B cell (primary cell): ENCODE data around the gene MAP3K6. TPM values are rescaled to one million over a fixed set of nuclear protein-coding genes. Genes with fewer than 3 reads are reported as not detected.

Source experiments
- ATAC-seq: fragments of 200-7000 bp; cut with Tn5 transposase; one replicate; pipeline ENCODE4 v1.10.0; 2021; ENCODE audit warnings: low read depth, mild to moderate bottlenecking, moderate number of reproducible peaks, moderate library complexity
- CTCF ChIA-PET: fragments of 350-600 bp; sonication (Branson Sonifier 250); formaldehyde crosslinking; loops from one replicate; lab custom pipeline; 2021; ENCODE audit warnings: antibody characterized with exemption, inconsistent platforms; lab: Charles Lee
- POLR2A ChIA-PET: fragments of 350-600 bp; sonication (Branson Sonifier 250); formaldehyde crosslinking; loops from one replicate; lab custom pipeline; 2021; ENCODE audit warnings: antibody characterized with exemption; lab: Charles Lee
- DNase-seq: peaks from one replicate; pipeline ENCODE4 v3.0.0; 2013
- H2AFZ ChIP-seq: 2 replicates; pipeline ENCODE4 v1.6.1; 2012; ENCODE audit warnings: mild to moderate bottlenecking, low read depth, low read length; ENCODE audit not compliant: insufficient read depth, poor library complexity, severe bottlenecking
- H3K27ac ChIP-seq, 2 donors: 1 replicate in 1 of 2; 2 replicates in 1 of 2; pipeline ENCODE4 v1.5.1; 2012 to 2013; ENCODE audit warnings: low read length in 2 of 2, mild to moderate bottlenecking in 2 of 2, moderate library complexity in 1 of 2
- H3K27me3 ChIP-seq, 4 experiments: fragments of 200-600 bp in 1 of 4; sonication (generic) in 1 of 4; replicated peaks in 1 of 4; 1 replicate in 2 of 4; 2 replicates in 2 of 4; pipeline versions ENCODE4 v1.6.1 to v1.7.0; 2013 to 2016; ENCODE audit warnings: low read length in 3 of 4, mild to moderate bottlenecking in 2 of 4, mixed read lengths in 1 of 4, moderate library complexity in 1 of 4; ENCODE audit not compliant: insufficient read depth in 4 of 4, control insufficient read depth in 3 of 4; ENCODE audit errors: control extremely low read depth in 1 of 4
- H3K36me3 ChIP-seq, 2 experiments: replicated peaks in 1 of 2; 1 replicate in 1 of 2; 2 replicates in 1 of 2; pipeline versions ENCODE4 v1.6.1 to v1.7.1; 2013; ENCODE audit warnings: low read length in 1 of 2; ENCODE audit not compliant: insufficient read depth in 2 of 2, control insufficient read depth in 1 of 2; ENCODE audit errors: control extremely low read depth in 1 of 2, extremely low read depth in 1 of 2
- H3K4me1 ChIP-seq, 2 donors: fragments of 200-600 bp in 1 of 2; sonication (generic) in 1 of 2; 1 replicate in 1 of 2; 2 replicates in 1 of 2; pipeline versions ENCODE4 v1.5.1 to v1.6.1; 2013 to 2017; ENCODE audit warnings: low read length in 2 of 2; ENCODE audit not compliant: control insufficient read depth in 2 of 2, insufficient read depth in 2 of 2
- H3K4me2 ChIP-seq: replicated peaks from 2 replicates; pipeline ENCODE3; 2012; ENCODE audit warnings: mild to moderate bottlenecking, low read depth, low read length; ENCODE audit not compliant: poor library complexity, severe bottlenecking
- H3K4me3 ChIP-seq, 5 experiments: fragments of 200-600 bp in 1 of 5; sonication (generic) in 1 of 5; 1 replicate in 3 of 5; 2 replicates in 2 of 5; pipeline versions ENCODE4 v1.5.1 to v1.7.0; 2011 to 2016; ENCODE audit warnings: low read length in 4 of 5, mild to moderate bottlenecking in 4 of 5, low read depth in 2 of 5, control low read depth in 1 of 5, moderate library complexity in 1 of 5; ENCODE audit not compliant: insufficient read depth in 1 of 5; ENCODE audit errors: control extremely low read depth in 1 of 5, extremely low read depth in 1 of 5
- H3K79me2 ChIP-seq: fragments of 200-600 bp; sonication (generic); one replicate; pipeline ENCODE4 v1.6.0; 2016; ENCODE audit warnings: low read length; ENCODE audit not compliant: control insufficient read depth, insufficient read depth
- H3K9ac ChIP-seq: fragments of 200-600 bp; sonication (generic); 2 replicates; pipeline ENCODE4 v1.6.1; 2017; ENCODE audit warnings: mild to moderate bottlenecking, low read length, moderate library complexity
- H3K9me3 ChIP-seq, 3 donors: one replicate each; pipeline versions ENCODE4 v1.6.1 to v1.7.1; 2013; ENCODE audit warnings: low read length in 2 of 3; ENCODE audit not compliant: control insufficient read depth in 2 of 3, insufficient read depth in 1 of 3; ENCODE audit errors: control extremely low read depth in 1 of 3
- H4K20me1 ChIP-seq: 2 replicates; pipeline ENCODE4 v1.6.0; 2012; ENCODE audit warnings: mild to moderate bottlenecking, low read length; ENCODE audit not compliant: insufficient read depth, control insufficient read depth, poor library complexity, severe bottlenecking
- H3K27ac Mint-ChIP-seq: one replicate; pipeline ENCODE4 v1.8.0; 2021; ENCODE audit warnings: mixed read lengths
- H3K27me3 Mint-ChIP-seq: one replicate; pipeline ENCODE4 v1.8.0; 2021; ENCODE audit warnings: mixed read lengths
- H3K4me1 Mint-ChIP-seq: one replicate; pipeline ENCODE4 v1.8.0; 2021; ENCODE audit warnings: mixed read lengths
- H3K4me3 Mint-ChIP-seq: one replicate; pipeline ENCODE4 v1.8.0; 2021; ENCODE audit warnings: mixed read lengths
- H3K9me3 Mint-ChIP-seq: one replicate; pipeline ENCODE4 v1.8.0; 2022; ENCODE audit warnings: mixed read lengths; ENCODE audit not compliant: insufficient read depth
- CTCF ChIP-seq: fragments of 200-600 bp; IDR thresholded peaks from one replicate; pipeline ENCODE4 v1.8.0; 2022; ENCODE audit warnings: antibody characterized with exemption, mild to moderate bottlenecking
- EZH2 ChIP-seq: IDR thresholded peaks from 2 replicates; pipeline ENCODE4 v1.6.1; 2012; ENCODE audit warnings: borderline replicate concordance, low read depth, mild to moderate bottlenecking, moderate library complexity, low read length; ENCODE audit not compliant: insufficient read depth, poor library complexity, severe bottlenecking
- WGBS: methylation state at CpG from one replicate; pipeline ENCODE4 v1.1.5; 2013; ENCODE audit warnings: missing lambda C conversion rate; ENCODE audit not compliant: insufficient coverage; 5-methylcytosine and 5-hydroxymethylcytosine counted together
- intact Hi-C: fragments of 100-400 bp; cut with micrococcal nuclease; formaldehyde crosslinking; loops from one replicate; pipeline ENCODE4 v1.10.0; 2022
- polyA plus RNA-seq: library from polyadenylated mRNA; depleted of rRNA; stranded (reverse); fragments of >200 nt; gene quantifications from 2 replicates; pipeline ENCODE4 v1.2.3, GENCODE V29; 2012
- total RNA-seq, 2 donors: library from RNA; stranded (reverse); fragments of 120-200 nt in 1 of 2; gene quantifications; 1 replicate in 1 of 2; 2 replicates in 1 of 2; pipeline versions ENCODE4 v1.2.3 to v1.2.4, GENCODE V29; 2013 to 2022

The MAP3K6 gene
- total and polyA plus RNA-seq, 2 donors (not counting 1 experiment from before 2014, with no cell fraction given): 9.4 to 11.0 TPM

DNA sequence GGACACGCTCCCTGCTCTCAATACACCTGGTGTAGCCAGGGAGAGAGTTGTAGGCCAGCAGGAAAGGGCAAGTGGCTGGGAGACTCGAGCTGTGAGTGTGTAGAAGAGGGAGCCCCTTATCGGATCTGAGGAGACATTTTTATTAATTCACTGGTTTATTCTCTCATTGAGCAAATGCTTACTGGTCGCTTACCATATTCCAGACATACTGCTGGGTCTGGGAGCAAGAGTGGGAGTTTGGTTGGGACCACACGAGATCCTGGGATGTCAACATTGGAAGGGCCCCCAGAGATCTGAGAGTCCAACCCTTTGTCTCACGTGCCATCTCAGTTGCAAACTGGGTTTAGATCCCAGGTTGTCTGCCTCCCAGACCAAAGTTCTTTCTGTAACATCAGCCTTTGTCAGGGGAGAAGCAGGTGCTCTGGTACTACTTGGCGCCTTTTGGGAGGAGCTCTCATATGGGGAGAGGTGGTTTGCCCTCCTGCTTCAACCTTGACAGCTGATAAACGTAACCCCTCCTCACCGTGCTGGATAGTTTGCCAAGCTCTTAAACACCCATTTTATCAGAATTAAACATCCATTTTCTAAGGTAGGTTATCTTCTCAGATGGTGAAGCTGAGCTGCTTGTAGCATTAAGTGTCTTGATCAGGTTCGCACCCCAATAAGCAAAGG, 44.1 kb downstream of the MAP3K6 start:
- Mint-ChIP-seq H3K9me3 (no peaks in the 10 kb centered on the region), H3K4me3 (peak overlapping the region; percentile 98), H3K27me3 (peaks cover 12% of the 10 kb centered on the region), H3K4me1 (peaks cover 54% of the 10 kb centered on the region), H3K27ac (peak overlapping the region; percentile 97)
- intact Hi-C loops: loop anchor here (1.0 to 5.0 kb wide), 7 partner anchors 19 to 403 kb away; partner anchors contain the start of genes AHDC1, FAM76A, MAP3K6 and SLC9A1
- ATAC-seq (no peak), DNase-seq (no peak)
- H3K27me3 ChIP-seq: no peaks in the 10 kb centered on the region
- peaks cover 17 to 25% of the 10 kb centered on the region in 2 donors for H3K4me1 ChIP-seq
- TF ChIP-seq CTCF: no peak
- TF ChIP-seq EZH2: no peak
- H2AFZ ChIP-seq: peak overlapping the region; percentile 96
- ChIA-PET CTCF (interaction anchor here (0.6 to 3.4 kb wide), 10 partner anchors 11 to 74 kb away, joined by 3 to 27 read pairs (median 4); partner anchors contain the start of genes MAP3K6 and SYTL1), POLR2A (interaction anchor here (0.6 to 1.1 kb wide), 3 partner anchors 10 to 288 kb away, joined by 4 to 6 read pairs (median 5); no protein-coding TSS in a partner anchor)
- peak overlapping the region; percentile 98 for H3K4me2 ChIP-seq
- WGBS: 3% methylated on average over 4 of the region's 10 CpGs
- peaks cover 0 to 21% of the 10 kb centered on the region in 2 experiments for H3K36me3 ChIP-seq
- peaks cover 20% of the 10 kb centered on the region for H4K20me1 ChIP-seq
- H3K4me3 ChIP-seq: peak overlapping the region; percentile 80 to 100 (median 98)
- H3K9ac ChIP-seq: peak overlapping the region; percentile 99
- H3K27ac ChIP-seq: peak overlapping the region; percentile 94
- H3K9me3 ChIP-seq: no peaks in the 10 kb centered on the region
- peaks cover 66% of the 10 kb centered on the region for H3K79me2 ChIP-seq
